NT2/D1 (cell line): Measurements from ENCODE around the gene EEFSEC.

Experiments used
- YY1 ChIP-seq: IDR thresholded peaks from 2 replicates; pipeline ENCODE4 v1.6.1; 2011; ENCODE audit not compliant: insufficient read length, insufficient read depth
- ZNF274 ChIP-seq: IDR thresholded peaks from 2 replicates; pipeline ENCODE4 v1.6.1; 2011; ENCODE audit warnings: mild to moderate bottlenecking, low read depth, low read length

- TF ChIP-seq ZNF274 = no peak
- no peak for TF ChIP-seq YY1
Observed at GRCh38 chr3:128374746-128375445, 221.6 kb downstream of the EEFSEC start.
